ENCODE data around the gene POLR2L.

GRCh38 chr11:833114-833791 lies 9.1 kb downstream of the POLR2L start:
- TF ChIP-seq CTCF (IDR thresholded peaks at IDR 0.05) (no peak), POLR2AphosphoS5 (IDR thresholded peaks at IDR 0.05; ENCODE audit: low read depth, low read length) (no peak)
